ENCODE results near the gene KCNQ1OT1.
"Not testable (repeated sequence)": the region's sequence is repeated elsewhere in the genome, so short reads cannot be mapped to it uniquely, and the experiment has no call there.

Gene KCNQ1OT1

DNA sequence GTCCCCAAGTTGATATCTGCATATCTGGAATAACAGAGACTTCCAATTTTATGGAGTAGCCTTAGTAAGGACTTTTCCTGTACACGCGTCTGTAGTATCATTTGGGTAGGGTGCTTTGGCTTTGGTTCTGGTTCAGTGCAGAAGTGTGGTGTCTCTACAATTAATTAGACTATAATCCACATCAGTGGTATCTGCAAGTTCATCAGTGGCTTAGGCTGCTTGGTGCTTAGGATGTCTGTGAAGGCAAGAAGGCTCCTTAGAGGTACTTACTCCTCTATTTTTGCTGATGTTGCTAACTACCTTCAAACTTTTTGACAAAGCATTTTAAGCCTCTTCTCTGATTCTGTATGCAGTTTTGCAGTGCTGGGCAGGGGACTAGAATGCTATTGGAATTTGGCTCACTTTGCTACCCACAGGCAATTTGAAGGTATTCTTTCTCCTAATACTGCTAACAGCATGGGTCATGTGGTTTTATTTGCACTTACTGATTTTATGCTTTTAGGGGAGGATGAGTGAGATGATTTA is 49.4 kb downstream of the KCNQ1OT1 start:
- DNase-seq, result no peak

DNA sequence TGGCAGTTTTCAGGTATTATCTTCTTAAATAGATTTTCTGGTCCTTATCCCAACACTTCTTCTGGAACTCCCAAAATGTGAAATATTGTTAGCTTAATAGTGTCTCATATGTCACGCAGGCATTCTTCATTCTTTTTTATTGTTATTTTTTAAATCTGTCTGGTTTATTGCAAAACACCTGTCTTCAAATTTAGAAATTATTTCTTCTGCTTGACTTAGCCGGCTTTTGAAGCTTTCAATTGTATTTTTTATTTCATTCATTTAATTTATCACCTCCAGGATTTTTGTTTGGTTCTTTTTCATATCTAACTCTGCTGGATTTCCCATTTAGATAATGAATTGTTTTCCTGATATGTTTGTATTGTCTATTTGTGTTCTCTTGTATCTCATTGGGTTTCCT is 49.9 kb downstream of the KCNQ1OT1 start:
- no peak for DNase-seq

DNA sequence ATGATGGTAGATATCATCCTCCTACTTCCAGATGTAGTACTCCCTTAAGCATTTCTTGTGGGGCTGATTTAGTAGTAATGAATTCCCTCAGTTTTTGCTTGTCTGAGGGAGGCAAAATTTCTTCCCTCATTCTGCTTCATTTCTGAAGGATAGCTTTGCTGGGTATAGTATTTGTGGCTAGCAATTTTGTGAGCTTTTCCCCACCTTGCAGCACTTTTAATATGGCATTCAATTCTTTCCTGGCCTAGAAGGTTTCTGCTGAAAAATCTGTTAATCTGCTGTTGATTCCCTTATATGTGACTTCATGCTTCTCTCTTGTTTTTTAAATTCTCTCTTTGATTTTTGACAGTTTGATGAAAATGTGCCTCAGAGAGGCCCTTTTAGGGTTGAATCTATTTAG is 50.4 kb downstream of the KCNQ1OT1 start:
- DNase-seq, result no peak

DNA sequence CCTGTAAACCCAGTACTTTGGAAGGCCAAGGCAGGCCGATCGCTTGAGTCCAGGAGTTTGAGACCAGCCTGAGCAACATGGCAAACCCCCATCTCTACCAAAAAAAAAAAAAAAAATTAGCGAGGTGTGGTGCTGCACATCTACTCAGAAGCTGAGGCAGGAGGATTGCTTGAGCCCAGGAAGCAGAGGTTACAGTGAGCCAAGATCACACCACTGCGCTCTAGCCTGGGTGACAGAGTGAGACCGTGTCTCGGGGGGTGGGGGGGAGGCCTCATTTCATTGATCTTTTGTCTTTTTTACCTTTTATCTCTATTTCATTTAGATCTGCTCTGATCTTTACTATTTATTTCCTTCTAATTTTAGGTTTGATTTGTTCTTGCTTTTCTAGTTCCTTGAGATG is 51.8 kb downstream of the KCNQ1OT1 start:
- DNase-seq, result no peak

DNA sequence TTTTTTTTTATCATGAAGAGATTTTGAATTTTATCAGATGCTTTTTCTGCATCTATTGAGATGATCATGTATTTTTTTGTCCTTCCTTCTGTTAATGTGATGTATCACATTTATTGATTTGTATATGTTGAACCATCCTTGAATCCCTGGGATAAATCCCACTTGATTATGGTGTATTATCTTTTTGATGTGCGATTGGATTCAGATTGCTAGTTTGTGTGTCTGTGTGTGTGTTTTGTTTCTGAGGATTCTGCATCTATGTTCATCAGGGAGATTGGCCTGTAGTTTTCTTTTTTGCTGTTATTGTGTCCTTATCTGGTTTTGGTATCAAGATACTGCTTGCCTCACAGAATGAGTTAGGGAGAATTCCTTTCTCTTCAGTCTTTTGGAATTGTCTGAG is 52.6 kb downstream of the KCNQ1OT1 start:
- DNase-seq, result no peak

DNA sequence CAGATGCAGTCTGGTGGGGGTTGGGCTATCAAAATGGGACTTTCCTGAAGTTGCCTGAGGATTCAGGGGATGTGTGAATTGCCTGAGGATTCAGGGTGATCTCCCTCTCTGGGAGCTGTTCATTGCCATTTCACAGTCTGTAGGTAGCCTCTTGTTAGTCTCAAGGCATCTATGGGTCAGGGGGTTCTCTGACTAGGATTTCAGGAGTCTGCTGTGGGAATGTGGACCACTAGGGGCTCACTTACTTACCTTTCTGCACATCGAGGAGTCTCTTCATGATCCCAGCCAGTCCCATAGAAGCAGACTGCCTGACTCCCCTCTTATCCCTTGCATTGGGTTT is 54.0 kb downstream of the KCNQ1OT1 start:
- DNase-seq, result no peak

DNA sequence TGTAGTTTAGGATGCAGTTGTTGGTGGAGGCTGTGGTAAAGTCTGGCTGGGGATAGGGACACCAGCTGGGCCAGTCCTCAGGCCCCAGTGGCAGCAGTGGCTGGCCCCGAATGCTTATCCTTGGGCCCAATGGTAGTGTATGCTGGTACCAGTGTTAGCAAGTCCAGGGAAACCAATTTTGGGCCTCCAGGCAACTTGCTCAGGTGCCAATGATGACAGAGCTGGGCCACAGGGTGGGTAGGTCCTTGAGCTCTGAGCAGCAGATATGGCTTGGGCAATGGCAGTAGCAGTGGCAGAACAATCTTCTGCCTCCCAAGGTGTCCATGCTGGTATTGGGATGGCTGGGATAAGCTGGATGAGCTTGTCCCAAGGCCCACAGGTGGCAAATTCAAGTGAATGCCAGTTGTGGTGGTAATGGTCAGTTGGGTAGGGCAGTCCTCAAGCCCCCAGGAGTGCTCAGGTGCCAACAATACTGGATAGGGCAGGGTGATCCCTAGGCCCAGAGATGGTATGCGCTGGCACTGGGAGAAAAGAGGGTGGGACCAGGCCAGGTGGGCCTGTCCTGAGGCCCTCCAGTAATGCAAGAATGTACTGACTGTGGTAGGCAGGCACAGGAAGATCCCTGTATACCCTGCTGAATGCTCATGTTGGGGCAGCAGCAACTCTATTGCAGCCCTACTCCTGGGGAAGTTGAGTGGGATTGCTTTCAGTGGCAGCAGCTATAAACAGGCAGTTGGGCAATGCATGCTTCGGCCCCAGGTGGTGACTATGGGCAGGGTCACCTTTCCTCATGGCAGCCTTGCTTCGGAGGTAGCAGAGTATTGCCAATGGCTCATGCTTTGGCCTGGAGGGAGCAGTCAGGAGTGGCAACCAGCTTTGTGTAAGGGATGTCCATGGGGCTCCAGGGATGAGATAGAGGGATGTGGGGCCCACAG is 54.7 kb downstream of the KCNQ1OT1 start:
- no peak for DNase-seq

DNA sequence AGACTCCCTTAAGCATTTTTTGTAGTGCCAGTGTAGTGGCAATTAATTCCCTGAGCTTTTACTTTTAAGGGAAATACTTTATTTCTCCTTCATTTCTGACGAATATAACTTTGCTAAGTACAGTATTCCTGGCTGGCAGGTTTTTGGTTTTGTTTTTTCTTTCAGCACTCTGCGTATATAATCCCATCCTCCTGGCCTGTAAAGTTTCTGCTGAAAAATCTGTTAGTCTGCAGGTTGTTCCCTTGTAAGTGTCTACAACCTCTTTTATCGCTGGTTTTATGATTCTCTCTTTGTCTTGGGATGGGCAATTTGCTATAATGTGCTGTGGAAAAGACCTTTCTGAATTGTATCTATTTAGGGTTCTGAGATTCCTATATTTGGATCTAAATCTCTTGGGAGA is 56.0 kb downstream of the KCNQ1OT1 start:
- no peak for DNase-seq

DNA sequence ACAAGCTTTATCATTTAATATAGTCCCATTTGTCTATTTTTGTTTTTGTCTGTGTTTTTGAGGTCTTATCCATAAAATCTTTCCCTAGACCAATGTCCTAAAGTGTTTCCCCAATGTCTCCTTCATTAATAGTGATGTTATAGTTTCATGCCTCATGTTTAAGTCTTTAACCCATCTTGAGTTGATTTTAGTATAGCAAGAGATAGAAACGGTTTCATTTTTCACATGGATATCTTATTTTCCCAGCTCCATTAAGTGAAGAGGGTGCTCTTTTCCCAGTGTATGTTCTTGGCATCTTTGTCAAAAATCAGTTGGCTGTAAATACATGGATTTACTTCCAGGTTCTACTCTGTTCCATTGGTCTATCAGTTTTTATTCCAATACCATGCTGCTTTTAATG is 58.2 kb downstream of the KCNQ1OT1 start:
- DNase-seq, result no peak

DNA sequence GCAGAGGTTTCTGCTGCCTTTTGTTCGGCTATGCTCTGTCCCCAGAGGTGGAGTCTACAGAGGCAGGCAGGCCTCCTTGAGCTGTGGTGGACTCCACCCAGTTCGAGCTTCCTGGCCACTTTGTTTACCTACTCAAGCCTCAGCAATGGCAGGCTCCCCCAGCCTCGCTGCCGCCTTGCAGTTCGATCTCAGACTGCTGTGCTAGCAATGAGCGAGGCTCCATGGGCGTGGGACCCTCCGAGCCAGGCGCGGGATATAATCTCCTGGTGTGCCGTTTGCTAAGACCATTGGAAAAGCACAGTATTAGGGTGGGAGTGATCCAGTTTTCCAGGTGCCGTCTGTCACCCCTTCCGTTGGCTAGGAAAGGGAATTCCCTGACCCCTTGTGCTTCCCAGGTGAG is 60.0 kb downstream of the KCNQ1OT1 start:
- DNase-seq, result not testable (repeated sequence)

DNA sequence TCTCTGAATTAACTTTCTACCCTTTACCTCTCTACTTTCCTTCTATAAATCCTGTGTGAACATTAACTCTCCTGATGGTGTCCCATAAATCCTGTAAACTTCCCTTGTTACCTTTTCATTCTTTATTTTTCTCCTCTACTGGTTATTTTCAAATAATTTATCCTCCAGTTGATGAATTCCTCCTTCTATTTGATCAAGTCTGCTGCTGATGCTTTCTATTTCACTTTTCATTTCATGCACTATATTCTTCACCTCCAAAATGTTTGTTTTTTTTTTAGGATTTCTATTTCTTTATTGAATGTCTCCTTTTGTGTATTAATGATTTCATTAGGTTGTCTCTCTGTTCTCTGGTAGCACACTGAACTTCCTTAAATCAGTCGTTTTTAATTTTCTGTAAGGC is 68.6 kb downstream of the KCNQ1OT1 start:
- no peak for DNase-seq

DNA sequence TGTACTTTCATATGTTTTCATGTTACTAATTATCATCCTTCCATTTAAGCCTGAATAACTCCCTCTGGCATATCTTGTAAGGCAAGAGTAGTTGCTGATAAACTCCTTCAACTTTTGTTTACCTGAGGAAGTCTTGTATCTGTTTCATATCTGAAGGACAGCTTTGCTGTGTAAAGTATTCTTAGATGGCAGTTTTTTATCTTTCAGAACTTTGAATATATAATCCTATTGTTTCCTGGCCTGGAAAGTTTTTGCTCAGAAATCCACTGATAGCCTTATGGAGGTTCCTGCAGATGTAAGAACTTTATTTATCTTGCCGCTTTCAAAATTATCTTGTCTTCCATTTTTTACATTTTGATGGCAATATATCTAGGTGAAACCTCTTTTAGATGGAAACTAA is 69.1 kb downstream of the KCNQ1OT1 start:
- DNase-seq, result no peak

DNA sequence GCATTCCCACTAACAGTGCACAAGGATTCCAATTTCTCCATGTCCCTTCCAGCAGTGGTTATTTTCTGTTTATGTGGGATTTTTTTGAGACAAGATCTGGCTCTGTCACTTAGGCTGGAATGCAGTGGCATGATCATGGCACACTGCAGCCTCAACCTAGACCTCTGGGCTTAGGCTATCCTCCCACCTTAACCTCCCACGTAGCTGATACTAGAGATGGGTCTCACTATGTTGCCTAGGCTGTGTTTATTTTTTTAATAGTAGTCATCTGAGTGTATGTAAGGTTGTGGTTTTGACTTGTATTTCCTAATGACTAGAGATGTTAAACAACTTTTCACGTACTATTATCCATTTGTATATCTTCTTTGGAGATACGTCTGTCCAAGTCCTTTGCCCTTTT is 74.6 kb downstream of the KCNQ1OT1 start:
- DNase-seq, result no peak

DNA sequence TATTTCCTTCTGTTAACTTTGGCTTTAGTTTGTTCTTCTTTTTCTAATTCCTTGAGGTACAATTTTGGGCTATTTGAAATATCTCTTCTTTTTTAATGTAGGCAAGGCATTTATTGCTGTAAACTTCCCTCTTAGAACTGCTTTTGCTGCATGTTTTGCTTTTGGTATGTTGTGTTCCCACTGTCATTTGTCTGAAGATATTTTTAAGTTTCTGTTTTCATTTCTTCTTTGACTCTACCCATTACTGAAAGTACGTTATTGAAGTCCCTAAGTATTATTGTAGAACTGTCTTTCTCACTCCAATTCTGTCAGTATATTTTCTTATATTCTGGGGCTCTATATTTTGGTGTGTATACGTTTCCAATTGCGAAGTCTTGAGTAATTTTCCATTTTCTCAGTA is 77.9 kb downstream of the KCNQ1OT1 start:
- no peak for DNase-seq

DNA sequence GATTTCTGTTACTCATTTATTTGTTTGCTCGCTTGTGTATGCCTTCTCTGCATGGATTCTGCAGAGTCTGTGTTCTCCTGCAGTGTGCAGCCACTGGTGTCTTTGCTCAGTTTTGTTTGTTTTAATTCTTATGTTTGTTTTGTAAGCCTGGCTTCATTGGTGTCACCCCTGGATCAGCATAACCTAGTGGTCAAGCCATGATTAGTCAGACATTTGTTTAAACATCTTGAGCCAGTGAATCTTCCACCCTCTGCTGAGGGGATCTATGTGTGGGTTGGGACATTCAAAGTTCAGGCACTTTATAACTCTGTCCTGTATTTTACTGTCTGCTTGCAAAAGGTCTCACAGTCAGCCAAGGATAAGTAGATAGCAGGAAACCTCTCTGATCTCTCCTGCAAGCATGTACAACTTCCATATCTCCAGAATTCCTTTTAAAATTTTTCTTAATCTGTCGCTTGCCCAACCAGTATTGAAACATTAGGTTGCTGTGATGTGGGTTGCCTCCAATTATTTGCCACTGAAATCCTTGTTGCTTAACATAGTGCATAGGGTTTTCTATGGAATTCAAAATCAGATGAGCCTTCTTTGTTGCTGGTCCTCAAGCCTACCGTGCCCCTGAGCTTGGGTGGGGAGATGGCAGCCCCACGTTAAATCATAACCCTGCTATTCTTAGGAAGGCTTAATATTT is 86.8 kb downstream of the KCNQ1OT1 start:
- DNase-seq, result no peak

DNA sequence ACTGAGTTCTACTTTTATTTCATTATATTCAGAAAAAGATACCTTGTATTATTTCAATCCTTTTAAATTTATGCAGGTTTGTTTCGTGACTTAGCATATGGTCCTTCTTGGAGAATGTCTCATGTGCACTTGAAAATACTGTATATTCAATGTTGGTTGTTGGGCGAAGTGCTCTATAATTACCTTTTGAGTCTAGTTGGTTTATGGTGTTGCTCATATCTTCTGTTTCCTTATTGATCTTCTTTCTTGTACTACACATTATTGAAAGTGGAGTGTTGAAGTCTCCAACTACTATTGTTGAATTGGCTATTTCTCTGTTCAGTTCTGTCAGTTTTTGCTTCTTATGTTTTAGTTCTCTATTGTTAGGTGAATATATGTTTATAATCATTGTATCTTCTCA is 90.4 kb downstream of the KCNQ1OT1 start:
- DNase-seq, result no peak

DNA sequence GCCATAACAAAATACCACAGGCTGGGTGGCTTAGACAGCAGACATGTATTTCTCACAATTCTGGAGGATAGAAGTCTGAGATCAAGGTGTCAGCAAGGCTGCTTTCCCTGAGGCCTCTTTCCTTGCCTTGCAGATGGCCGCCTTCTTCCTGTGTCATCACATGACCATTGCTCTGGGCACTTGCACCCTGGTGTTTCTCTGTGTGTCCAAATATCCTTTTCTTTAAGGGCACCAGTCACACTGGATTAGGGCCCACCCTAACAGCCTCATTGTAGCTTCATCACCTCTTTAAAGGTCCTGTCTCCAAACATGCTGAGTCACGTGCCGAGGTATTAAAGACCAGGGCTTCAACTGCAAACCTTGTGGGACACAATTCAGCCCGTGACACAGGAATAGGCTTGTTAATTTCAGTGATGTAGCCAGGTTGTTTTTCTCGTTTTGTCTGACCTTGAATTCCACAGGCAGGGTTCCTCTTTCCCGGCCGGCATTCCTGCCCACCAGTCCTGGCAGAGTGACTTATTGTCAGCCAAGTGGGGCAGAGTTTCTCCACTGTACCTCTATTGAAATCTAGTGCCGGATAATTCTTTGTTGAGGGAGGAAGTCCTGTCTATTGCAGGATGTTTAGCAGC is 100.1 kb downstream of the KCNQ1OT1 start:
- no peak for DNase-seq

DNA sequence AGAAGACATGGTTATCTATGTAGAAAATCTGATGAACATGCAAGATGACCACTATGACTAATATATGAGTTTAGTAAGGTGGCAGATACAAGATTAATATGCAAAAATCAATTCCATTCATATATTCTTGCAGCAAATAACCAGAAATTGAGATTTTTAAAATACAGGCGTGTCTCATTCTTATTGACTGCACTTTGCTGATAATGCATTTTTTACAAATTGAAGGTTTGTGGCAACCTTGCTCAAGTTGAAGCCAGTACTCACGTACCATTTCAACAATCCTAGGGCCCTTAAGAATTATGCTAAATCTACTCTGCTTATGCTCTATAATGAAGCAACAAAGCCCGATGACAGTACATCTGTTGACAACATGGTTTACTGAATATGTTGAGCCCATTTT is 104.6 kb downstream of the KCNQ1OT1 start:
- no peak for DNase-seq

DNA sequence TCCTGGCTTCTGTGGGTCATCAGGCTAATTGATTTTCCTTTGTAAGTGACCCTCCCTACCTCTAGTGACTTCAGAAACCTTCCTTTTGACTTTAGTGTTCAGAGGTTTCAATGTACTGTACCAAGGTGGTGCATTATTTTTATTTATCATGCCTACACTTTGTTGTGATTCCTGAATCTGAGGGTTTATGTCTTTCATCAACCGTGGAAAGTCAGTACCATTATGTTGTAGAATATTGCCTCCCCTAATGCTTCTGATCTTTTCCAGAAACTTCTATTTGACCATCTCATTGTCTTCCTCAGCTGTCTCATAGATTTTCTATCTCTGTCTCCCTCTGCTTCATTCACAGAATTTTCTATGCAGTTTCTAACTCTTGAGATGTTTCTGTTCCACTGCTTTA is 105.5 kb downstream of the KCNQ1OT1 start:
- no peak for DNase-seq

DNA sequence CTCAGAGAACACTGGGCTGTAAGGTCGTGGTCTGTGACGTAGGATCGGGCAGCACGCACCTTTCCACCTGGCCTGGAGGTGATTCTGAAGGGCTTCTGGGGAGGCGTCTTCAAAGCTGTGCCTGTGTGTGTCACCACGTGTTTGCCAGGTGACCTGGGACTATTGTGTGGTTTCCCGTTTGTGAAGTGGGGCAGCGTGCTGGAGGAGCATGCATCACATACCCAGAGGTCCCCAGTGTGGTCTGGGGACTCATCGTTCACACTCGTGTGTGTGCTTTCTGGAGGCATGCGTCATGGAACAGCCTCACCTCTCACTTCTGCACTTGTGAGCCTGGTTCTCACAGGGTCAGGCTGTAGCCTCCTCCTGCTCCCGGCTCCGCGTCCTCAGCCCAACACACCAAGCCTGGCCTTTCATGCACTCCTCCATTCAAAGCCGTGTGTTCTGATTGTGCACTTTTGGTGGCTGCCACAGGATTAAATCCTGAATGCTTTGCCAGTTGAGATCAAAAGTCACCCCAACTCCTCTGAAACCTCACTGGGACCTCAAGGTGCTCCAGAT is 106.3 kb downstream of the KCNQ1OT1 start:
- no peak for DNase-seq

DNA sequence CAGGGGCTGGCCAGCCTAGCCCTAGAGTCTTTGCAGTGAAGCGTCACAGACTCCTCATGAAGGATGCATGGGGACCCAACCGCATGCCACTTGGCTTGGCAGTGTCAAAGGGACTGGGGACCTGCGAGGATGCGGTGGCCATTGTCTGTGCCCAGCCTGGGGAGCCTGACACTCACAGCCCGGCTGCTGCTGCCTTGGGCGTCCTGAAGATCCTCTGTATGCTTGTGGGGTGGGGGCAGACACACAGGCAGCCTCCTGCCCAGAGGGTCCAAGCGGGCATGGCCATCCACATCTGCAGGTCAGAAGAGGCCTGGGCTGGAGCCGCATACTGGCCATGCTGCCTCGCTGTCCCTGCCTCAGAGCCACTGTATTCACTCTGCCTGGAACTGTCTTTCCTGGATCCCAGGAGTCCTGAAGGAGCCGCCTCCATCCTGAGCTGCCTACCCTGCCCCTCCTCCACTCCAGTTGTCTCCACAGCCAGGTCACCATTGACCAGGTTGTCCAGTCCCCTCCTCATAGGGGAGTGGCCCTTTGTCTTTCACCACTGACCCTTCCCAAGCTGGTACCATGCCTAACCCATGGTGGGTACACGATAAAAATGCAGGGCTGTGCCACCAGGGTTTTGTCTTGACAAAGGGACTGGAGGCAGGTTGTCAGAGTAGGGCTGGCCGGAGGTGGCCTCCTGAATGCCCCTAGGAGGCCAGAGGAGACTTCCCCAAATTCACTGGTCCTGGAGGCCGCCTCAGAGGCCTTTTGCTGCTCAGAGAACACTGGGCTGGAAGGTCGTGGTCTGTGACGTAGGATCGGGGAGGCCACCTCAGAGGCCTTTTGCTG is 107.0 kb downstream of the KCNQ1OT1 start:
- DNase-seq, result no peak

DNA sequence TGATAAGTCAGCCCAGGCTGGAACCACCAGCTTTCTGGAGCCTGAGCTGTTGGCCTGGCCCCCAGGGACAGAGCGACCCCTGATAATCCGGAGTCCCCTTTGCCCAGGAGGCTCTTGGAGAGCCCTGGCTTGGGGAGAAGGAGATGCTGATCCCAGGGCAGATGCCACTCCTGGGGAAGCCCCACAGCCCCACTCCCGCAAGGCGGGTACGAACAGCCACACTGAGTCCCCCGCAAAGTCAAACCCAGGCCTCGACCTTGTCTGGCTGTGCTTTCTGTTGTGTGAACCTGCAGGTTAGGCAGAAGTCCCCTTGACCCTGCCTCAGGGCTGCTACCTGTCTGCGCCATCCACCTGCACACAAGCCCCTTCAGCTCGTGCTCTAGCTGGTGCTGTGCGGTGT is 108.0 kb downstream of the KCNQ1OT1 start:
- no peak for DNase-seq

Measured in retina (tissue), 1 donor.